NCI-H2227 (cell line): ENCODE results near the gene PFDN5.
"Not testable (repeated sequence)": the region's sequence is repeated elsewhere in the genome, so short reads cannot be mapped to it uniquely, and the experiment has no call there.

Source experiments
- DNase-seq: peaks from one replicate; lab custom pipeline; 2025; ENCODE audit not compliant: unreplicated experiment; lab: John Stamatoyannopoulos, UW

PFDN5 gene

DNA sequence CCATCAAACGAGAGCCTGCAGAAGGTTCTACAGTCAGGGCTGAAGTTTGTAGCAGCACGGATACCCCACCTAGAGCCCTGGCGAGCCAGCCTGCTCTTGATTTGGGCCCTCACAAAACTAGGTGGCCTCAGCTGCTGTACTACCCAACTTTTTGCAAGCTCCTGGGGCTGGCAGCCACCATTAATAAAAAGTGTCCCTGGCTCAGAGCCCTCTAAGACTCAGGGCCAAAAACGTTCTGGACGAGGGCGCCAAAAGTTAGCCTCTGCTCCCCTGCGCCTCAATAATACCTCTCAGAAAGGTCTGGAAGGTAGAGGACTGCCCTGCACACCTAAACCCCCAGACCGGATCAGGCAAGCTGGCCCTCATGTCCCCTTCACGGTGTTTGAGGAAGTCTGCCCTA lies 8.9 kb upstream of the PFDN5 start:
- no peak for DNase-seq

DNA sequence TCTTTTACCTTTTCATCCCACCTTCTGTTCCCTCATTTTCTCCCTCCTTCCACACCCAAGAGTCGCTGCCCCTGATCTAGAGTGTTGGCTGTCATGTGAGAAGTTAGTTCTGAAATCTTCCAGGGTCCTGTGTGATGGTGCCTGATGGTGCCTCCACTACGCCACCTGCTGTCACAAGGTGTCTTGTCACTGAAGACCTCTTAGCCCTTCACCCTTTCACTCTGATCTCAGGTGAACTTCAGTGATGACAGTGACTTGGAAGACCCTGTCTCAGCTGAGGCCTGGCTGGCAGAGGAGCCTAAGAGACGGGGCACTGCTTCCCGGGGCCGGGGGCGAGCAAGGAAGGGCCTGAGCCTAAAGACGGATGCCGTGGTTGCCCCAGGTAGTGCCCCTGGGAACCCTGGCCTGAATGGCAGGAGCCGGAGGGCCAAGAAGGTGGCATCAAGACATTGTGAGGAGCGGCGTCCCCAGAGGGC lies 7.6 kb upstream of the PFDN5 start:
- peak; percentile 48 for DNase-seq

DNA sequence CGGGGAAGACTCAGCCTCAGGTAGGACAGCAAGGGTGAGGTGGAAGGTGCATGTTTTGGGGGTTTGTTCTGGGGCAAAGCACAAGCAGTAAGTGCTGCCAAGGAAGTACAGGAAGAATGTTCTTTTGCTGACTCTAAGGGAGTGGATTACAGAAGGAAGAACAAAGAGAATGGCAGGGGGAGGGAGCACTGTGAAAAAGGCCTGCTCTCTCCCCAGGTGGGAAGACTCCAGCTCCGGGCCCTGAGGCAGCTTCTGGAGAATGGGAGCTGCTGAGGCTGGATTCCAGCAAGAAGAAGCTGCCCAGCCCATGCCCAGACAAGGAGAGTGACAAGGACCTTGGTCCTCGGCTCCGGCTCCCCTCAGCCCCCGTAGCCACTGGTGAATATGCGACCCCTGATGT lies 7.0 kb upstream of the PFDN5 start:
- DNase-seq, result no peak

DNA sequence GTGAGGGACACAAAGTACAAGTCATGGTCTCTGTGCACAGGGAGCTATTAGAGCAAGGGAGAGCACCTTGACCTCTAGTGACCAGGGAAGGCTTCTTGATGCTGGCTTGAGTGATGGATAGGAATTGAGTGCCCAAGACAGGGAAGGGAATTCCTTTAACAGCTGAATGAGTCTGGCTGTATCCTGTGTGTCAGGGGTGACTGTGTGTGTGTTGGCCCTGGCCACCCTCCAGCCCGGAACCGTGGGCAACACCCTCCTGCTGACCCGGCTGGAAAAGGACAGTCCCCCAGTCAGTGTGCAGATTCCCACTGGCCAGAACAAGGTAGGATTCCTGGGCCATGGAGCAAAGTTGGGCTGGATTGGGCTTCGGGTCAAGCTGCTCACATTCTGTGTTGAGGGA lies 5.5 kb upstream of the PFDN5 start:
- DNase-seq, result no peak

DNA sequence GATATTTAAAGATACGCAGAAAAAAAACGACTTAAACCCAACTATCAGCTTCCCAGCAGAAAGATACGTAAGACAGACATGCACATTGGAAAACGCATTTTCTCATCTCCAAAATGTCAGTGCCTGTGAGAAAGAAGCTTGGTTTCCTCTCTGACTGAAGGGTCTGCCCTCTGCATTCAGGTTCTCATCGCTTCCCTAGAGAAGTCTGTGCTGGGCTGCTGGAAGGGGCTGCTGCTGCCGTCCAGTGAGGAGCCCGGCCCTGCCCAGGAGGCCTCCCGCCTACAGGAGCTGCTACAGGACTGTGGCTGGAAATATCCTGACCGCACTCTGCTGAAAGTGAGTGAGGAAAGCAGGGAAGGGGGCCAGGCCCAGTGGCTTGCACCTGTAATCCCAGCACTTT lies 4.7 kb upstream of the PFDN5 start:
- DNase-seq, result no peak

DNA sequence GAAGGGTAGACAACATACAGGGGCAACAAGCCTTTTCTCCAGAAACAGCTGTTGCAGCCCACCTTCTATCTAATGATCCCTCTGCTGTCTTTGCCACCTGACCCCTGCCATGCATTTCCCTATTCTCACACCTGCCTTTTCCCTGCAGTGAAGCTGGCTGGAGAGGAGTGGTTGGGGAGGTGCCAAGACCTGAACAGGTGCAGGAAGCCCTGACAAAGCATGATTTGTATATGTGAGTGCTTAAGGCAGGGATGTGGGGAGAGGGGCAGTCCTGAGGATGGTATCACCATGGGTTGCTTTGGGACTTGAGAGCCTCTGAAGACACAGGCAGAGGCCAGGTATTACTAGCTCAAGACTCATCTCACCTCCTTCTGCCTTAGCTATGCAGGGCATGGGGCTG lies 2.9 kb upstream of the PFDN5 start:
- no peak for DNase-seq

DNA sequence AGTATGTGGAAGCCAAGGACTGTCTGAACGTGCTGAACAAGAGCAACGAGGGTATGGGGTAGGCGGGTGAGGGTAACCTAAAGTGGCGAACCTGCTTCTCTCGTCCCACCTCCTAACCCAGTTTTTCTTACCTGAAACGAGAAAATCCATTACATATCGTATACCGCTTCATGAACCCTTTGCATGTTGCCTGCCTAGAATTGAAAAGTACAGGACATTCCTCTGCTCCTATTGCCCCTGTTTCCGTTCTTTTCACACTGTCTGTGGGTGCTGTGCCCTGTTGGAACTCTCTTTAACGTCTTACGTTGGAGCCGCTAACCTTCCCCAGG lies 513 bp downstream of the PFDN5 start:
- no peak for DNase-seq

DNA sequence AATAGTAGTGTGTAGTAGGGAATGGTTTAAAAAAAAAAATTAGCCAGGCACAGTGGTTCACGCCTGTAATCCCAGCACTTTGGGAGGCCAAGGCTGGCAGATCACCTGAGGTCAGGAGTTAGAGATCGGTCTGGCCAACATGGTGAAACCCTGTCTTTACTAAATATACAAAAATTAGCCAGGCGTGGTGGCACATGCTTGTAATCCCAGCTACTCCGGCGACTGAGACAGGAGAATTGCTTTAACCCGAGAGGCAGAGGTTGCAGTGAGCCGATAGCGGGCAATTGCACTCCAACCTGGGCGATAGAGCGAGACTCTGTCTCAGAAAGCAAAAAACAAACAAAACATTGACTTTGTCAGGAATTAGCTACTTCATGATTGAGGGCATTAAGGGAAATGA lies 1.8 kb downstream of the PFDN5 start:
- DNase-seq, result not testable (repeated sequence)

DNA sequence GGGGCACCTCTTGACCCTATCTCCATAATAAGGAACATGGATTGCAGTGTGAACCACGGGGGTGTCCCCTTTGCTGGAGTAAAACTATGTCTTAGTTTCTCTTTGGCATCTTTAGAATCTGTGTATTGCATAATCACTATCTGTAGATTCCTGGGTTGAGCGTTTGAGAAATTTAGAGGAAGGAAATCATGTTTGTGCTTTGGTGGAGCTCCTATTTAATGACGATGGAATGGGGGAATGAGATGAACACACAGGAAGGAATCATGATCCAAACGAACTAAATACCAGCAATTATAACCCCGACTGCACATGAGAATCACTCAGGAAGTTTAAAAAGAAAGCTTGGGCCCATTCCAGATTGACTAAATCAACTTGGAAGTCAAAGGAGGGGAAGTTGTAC lies 2.8 kb downstream of the PFDN5 start:
- DNase-seq, result no peak

DNA sequence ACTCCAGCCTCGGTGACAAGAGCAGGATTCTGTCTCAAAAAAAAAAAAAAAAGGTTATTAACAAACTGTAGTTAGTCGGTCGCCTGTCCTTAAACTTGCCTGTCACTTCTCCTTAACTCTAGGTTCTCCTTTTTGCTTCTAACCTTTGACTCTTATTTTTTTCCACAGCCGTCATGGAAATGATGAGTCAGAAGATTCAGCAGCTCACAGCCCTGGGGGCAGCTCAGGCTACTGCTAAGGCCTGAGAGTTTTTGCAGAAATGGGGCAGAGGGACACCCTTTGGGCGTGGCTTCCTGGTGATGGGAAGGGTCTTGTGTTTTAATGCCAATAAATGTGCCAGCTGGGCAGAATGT lies 3.7 kb downstream of the PFDN5 start:
- DNase-seq, result peak; percentile 61

DNA sequence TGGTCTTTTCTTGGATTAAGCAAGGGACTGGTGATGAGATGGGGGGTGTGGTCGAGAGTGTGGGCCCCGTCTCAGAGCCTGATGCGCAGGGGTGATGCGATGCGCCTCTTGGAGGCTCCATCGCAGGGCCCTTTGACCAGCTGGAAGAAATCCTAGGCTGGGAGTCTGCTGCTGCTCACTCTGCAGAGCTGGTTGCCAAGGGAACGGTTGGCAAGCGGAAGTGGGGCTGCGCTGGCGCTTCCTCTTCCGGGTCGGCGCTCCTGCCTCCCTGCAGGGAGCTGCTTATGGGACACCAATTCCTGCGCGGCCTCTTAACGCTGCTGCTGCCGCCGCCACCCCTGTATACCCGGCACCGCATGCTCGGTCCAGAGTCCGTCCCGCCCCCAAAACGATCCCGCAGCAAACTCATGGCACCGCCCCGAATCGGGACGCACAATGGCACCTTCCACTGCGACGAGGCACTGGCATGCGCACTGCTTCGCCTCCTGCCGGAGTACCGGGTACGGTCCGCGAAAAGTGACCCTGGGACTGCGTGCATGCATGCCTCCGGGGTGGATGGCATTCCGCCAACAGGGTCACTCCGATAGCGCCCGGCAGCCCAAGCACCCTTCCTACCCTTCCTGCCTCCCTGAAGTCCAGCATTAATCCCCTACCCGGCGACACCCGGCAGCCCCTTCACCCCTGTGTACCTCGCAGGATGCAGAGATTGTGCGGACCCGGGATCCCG lies 4.3 kb downstream of the PFDN5 start, which contains the start of gene MYG1:
Gene MYG1 (plus strand): TSS at position 242 of the 727 bp plus-strand sequence. CDS start 43 bp downstream, at position 285.
- DNase-seq, result peak; percentile 91

DNA sequence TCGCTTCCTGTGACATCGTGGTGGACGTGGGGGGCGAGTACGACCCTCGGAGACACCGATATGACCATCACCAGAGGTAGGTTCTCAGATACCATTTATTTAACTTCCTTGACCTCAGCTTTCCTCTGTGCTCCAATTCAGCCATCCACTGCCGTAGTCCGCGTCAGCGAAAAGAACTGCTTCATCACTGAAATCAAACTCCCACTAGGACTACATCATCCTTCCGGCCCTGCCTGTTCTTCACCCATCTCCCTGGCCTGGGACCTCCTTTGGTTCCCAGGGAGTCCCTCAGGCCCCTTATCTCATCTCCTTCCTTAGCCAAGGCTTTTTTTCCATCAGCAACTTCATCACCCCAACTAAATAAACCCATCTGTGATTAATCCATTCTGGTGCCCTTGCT lies 4.8 kb downstream of the PFDN5 start:
- DNase-seq, result no peak

DNA sequence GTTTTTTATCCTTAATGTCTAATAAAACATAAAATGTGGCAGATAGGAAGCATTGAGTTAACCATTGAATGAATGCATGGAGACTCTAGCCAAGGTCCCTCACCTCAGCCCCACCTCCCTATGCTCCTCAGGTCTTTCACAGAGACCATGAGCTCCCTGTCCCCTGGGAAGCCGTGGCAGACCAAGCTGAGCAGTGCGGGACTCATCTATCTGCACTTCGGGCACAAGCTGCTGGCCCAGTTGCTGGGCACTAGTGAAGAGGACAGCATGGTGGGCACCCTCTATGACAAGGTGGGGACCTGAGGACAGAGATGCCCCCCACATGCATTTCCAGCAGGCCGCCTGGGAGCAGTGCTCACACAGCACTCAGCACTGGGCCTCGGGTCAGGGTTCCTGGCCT lies 7.6 kb downstream of the PFDN5 start:
- DNase-seq, result no peak

DNA sequence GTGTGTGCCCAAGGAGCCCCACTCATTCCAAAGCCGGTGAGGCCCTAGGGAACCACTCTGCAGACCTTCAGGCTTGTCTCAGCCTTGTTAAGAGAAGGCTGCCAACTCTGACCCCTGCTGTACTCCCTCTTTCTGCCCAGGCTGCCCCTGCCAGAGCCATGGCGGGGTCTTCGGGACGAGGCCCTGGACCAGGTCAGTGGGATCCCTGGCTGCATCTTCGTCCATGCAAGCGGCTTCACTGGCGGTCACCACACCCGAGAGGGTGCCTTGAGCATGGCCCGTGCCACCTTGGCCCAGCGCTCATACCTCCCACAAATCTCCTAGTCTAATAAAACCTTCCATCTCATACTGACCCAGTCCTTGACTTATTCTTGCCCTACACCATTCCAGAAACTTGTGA lies 11.5 kb downstream of the PFDN5 start:
- DNase-seq, result no peak

DNA sequence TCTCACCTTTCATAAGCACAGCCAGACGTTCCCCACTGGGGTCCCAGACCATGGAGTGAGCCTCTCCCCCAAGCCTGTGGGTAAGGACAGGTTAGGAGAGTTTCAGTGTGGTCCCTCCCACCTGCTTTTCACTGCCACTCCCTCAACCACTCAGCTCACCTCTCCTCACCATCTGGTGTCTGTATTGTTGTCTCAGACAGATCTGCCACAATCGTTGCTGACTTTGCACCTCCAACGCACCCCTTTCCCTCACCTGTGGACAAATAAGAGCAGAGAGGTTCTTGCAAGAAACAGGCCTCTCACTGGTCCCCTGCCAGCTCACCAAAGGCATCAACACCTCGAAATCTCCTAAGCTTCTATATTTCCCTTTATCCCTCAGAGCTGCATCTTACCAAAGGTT lies 12.9 kb downstream of the PFDN5 start:
- no peak for DNase-seq

DNA sequence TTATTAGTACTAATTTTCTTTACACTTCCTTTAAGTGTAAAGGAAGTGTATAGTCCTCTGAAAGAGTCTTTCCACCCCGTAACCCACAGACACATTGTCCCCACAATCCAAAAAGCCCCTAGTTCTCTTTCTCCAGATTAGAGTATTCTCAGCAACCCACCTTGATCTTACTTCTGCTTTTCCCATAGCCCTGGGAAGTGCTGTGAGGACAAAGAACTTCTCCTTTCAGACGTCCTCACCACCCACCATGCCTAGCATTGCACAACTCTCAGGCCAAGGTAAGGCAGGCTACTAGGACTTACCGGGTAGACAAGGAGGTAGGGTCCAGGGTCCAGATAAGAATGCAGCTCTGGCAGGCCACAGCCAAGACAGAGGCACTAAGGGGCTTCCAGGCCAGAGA lies 18.7 kb downstream of the PFDN5 start:
- DNase-seq, result no peak

DNA sequence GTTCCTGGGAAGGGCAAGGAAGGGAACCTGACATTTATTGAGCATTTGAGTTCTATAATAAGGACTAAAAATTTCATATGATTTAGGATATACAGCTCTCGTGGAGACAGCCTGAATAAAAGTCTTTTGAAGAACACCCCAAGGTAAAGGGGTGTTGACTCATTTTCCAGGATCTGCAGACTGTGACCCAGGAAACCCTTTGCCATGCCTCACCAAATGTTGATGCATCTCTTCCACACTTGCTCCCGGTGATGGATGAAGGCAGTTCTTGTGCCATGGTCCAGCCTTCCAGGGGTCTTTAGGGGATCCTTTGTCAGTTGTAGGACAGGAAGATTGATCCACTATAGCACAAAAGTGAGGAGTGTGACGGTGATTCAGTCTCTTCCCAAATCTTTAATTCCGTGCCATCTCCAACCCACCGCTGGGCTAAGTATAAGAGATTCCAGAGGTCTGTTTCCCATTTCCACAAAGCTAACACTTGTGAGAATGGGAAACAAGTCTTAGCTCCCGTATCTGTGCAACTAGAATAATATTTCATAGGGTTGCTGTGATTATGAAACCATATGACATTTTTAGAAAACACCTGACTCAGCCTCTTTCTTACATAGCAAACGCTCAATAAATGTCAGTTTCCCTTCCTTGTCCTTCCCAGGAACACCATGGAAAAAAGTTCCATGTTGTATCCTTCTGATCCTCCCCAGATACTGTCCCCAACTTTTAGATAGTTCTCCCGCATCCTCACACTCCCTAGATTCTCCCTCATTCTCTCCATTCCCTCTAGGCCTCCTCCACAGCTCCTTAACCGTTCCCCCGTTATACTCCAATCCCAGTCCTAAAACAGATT lies 25.2 kb downstream of the PFDN5 start:
- no peak for DNase-seq

DNA sequence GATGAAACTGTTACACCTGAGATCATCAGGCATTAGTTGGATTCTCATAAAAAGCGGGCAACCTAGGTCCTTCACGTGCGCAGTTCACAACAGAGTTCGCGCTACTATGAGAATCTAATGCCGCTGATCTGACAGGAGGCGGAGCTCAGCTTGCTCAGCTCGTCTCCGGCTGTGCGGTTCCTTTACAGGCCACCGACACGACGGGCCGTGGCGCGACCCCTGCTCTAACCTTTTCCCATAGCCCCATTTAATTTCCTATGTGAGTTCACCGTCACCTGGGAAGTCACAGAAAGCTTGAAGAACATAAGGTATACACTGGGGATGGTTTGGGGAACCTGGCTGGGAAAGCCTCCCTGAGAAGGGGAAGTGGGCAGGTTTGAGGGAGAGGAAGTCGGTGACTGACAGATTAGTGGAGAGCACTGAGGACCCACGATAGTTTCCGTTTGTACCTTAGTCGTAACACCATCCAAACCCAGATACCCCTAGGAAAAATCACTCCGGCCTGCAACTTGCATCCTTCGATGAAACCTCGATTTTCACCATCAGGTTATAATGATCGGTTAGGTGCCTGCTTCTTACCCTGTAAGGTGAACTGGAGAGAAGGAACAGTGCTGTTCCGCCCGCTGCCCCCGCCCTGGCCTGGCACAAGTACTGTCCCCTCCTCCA lies 28.9 kb downstream of the PFDN5 start:
- peak; percentile 17 for DNase-seq

DNA sequence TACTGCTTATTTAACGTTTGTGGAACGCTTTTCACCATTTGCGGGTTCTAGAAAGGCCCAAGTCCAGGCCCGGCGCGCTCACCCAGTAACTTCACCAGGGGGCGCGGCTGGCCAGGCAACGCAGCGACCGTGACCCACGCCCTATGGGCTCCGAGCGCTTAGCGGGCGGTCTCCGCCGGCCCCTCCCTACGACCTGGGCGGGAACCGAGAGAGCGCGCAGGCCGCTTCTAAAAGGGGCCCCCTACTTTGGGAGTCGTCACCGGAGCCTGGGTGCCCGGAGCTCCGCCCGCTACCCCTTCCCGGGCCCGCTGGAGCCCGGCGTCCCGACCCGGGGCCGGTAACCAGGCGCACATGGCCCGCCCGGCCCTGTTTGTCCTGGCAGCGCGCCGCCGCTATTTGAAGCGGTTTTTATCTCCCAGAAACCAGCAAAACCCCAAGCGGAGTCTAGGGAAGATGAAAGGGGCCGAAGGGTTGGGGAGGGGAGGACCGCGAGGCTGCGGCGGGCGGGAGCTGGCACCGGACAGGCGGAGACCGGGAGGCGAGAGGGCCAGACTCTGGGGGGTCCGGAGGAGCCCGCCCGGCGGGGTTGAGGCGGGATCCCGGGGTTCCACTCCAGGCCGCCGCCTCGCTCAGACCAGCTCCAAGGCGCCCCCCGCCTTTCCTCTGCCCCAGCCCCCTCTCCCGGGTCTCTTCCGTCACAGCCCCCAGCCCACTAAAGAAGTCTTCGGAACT lies 29.6 kb downstream of the PFDN5 start:
- DNase-seq, result peak; percentile 72

DNA sequence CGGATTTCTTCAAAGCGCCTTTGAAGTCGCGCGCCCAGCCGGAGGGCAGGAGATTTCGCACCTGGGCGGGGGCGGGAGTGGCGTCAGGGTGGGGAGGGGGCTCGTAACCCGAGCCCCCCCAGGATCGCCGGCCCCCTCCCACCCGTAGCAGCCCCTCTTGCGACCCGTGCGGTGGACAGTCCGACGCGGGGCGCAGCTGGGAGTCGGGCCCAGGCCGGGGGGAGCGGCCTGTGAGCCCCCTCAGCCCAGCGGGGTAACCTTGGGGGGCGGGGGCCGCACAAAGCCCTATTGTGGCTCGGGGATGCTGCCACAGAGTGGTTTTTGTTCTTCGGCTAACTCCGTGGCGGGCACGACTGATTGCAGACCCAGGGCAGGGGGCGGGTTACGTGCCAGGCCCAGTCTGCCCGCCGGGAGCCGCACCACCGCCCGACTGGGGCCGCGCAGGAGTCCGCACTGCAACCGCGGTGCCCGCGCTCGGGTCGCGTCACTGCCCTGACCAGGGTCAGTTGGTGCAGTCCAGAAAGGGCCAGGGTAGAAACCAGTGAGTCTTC lies 30.2 kb downstream of the PFDN5 start:
- DNase-seq, result no peak
